Measurements from ENCODE around the gene SEMA6B. TPM values are rescaled to one million over a fixed set of nuclear protein-coding genes. Genes with fewer than 3 reads are reported as not detected.

The SEMA6B gene
- total RNA-seq, 1 experiment from 2014 or later = 38.4 TPM

- Histone ChIP-seq H4K5ac (ENCODE audit: insufficient read length, low read depth, low read length) (no peak overlapping the region), H3K9me3 (ENCODE audit: control insufficient read depth, low read depth, low read length) (no peaks in the 10 kb centered on the region), H3T11ph (ENCODE audit: low read length) (no peak overlapping the region), H3K4me1 (ENCODE audit: insufficient read depth, low read length) (no peaks in the 10 kb centered on the region), H3K79me2 (ENCODE audit: insufficient read depth, low read length) (no peaks in the 10 kb centered on the region), H3K23me2 (ENCODE audit: insufficient read length, low read depth, low read length, poor library complexity, severe bottlenecking) (no peaks in the 10 kb centered on the region), H4K91ac (ENCODE audit: insufficient read length, low read depth, low read length) (no peak overlapping the region), H2BK120ac (ENCODE audit: low read depth, low read length, poor library complexity, severe bottlenecking) (no peak overlapping the region), H3K4ac (ENCODE audit: low read depth, low read length) (no peak overlapping the region), H2BK12ac (ENCODE audit: insufficient read length, low read depth, low read length) (no peak overlapping the region), H3K14ac (ENCODE audit: insufficient read depth, low read length) (no peak overlapping the region), H4K20me1 (ENCODE audit: control insufficient read depth, insufficient read depth, insufficient read length) (no peaks in the 10 kb centered on the region), H3K4me2 (ENCODE audit: insufficient read depth, insufficient read length, low read length) (no peak overlapping the region), H3K23ac (ENCODE audit: insufficient read length, low read depth, low read length) (no peak overlapping the region), H3K56ac (ENCODE audit: insufficient read length, low read depth, low read length) (no peak overlapping the region), H3K27me3 (ENCODE audit: insufficient read depth, low read length) (no peaks in the 10 kb centered on the region), H3K18ac (ENCODE audit: insufficient read length, low read depth, low read length) (no peak overlapping the region), H2BK15ac (ENCODE audit: low read depth, low read length) (no peak overlapping the region), H3K9ac (ENCODE audit: extremely low read depth, insufficient read length, low read length) (no peak overlapping the region), H4K8ac (replicated peaks; ENCODE audit: insufficient read length, low read depth, low read length) (no peak overlapping the region), H2BK5ac (ENCODE audit: insufficient read length, low read length) (no peak overlapping the region), H2AK5ac (ENCODE audit: insufficient read length, low read length) (no peak overlapping the region), H3K79me1 (ENCODE audit: insufficient read depth, low read depth, low read length, poor library complexity, severe bottlenecking) (no peaks in the 10 kb centered on the region), H2BK20ac (ENCODE audit: low read depth, low read length, poor library complexity, severe bottlenecking) (no peak overlapping the region), H3K27ac (ENCODE audit: insufficient read length, low read depth, low read length) (no peak overlapping the region), H2AFZ (ENCODE audit: low read length) (no peak overlapping the region)
- no peaks in the 10 kb centered on the region for H3K4me1 Mint-ChIP-seq
- peaks cover 24% of the 10 kb centered on the region for H3K27me3 Mint-ChIP-seq (ENCODE audit: low read depth)
- H3K27ac Mint-ChIP-seq = no peak overlapping the region
- no peaks in the 10 kb centered on the region for H3K9me3 Mint-ChIP-seq
- H3K4me3 Mint-ChIP-seq = no peak overlapping the region
- TF ChIP-seq CTCF (conservative IDR thresholded peaks at IDR 0.05) = no peak
- peaks cover 20 to 56% (median 48%) of the 10 kb centered on the region in 3 experiments; a peak in 6 of 7 replicates for H3K36me3 Mint-ChIP-seq (ENCODE audit: insufficient read depth in 1 of 3, low read depth in 3 of 3)
- no peak for DNase-seq
- no CpG with 5 or more reads among the region's 10 CpGs for WGBS (ENCODE audit: extremely low coverage, insufficient read length, low lambda C conversion rate)
These were observed 55.7 kb downstream of the SEMA6B start for GRCh38 chr19:4503825-4504170.

Data from H9 (cell line).